ENCODE measurements around the gene EPS8L2.

DNA sequence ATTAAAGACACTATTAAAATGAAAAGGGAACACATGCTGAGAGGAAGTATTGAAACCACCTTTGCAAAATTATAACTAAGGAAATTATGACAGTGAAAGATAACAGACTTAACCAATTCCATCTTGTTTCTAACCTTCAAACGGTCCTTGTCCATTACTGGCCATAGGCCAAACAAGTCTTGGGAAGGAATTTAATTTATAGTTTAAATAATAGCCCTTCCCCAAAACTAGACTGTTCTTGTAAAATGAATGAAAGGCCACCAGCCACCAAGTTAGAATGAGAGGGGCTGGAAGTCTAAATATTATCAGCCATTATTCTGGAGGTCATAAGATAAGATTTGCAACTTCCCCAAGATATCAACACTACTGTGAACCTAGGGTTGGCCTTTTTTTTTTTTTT, 39.4 kb downstream of the EPS8L2 start:
- TF ChIP-seq, protein P1, sequence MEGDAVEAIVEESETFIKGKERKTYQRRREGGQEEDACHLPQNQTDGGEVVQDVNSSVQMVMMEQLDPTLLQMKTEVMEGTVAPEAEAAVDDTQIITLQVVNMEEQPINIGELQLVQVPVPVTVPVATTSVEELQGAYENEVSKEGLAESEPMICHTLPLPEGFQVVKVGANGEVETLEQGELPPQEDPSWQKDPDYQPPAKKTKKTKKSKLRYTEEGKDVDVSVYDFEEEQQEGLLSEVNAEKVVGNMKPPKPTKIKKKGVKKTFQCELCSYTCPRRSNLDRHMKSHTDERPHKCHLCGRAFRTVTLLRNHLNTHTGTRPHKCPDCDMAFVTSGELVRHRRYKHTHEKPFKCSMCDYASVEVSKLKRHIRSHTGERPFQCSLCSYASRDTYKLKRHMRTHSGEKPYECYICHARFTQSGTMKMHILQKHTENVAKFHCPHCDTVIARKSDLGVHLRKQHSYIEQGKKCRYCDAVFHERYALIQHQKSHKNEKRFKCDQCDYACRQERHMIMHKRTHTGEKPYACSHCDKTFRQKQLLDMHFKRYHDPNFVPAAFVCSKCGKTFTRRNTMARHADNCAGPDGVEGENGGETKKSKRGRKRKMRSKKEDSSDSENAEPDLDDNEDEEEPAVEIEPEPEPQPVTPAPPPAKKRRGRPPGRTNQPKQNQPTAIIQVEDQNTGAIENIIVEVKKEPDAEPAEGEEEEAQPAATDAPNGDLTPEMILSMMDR (IDR thresholded peaks at IDR 0.05): no peak
- no peak for TF ChIP-seq POLR2A (IDR thresholded peaks at IDR 0.05)

All from body of pancreas (tissue), 4 donors.